GM21526 (cell line): Measurements from ENCODE around the gene TMEM61.
A peak's percentile ranks its signal among the peaks of the same experiment; 100 is the strongest.
"Not testable (repeated sequence)": the region's sequence is repeated elsewhere in the genome, so short reads cannot be mapped to it uniquely, and the experiment has no call there.

ENCODE experiments used
- ATAC-seq: cut with Tn5 transposase; IDR thresholded peaks from one replicate; pipeline ENCODE4 v1.9.1; 2021; ENCODE audit warnings: moderate library complexity; ENCODE audit not compliant: unreplicated experiment, low FRiP score

Gene TMEM61

DNA sequence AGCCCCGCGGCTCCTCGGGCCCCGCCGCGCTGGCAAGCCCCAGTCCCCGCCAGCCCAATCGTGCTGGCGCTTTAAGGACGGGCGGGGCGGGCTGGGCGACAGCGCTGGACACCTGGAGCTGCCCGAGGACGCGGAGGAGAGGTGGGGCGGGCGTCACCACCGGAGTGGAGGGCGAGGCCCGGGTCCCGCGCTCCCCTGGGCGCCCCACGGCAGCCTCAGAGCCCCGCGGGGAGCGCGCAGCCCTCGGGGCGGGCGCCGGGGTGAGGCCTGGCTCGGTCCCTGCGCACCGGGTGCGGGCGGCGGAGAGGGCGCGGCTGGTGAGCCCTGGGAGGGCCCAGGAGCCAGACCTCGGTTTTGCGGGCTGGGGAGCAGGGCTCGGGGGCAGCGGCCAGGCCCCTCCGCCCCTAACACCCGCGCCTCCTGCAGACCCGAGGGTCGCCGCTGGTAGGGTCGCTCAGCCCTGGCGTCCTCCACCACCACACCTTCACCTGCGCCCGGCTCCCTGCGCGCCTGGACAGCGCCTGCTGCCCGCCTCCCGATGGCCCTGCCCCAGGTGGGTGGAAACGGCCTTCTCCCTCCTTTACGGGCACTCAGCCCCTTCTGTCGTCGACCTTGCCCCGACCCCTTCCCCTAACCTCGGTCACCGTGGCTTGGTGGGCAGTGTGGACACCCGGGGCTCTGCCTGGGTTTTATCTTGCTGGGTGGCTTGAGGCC lies at the start of gene TMEM61:
TMEM61 (plus strand) TSS at position 101 of the 714 bp plus-strand sequence; CDS start at position 539, 438 bp downstream.
- ATAC-seq = no peak

DNA sequence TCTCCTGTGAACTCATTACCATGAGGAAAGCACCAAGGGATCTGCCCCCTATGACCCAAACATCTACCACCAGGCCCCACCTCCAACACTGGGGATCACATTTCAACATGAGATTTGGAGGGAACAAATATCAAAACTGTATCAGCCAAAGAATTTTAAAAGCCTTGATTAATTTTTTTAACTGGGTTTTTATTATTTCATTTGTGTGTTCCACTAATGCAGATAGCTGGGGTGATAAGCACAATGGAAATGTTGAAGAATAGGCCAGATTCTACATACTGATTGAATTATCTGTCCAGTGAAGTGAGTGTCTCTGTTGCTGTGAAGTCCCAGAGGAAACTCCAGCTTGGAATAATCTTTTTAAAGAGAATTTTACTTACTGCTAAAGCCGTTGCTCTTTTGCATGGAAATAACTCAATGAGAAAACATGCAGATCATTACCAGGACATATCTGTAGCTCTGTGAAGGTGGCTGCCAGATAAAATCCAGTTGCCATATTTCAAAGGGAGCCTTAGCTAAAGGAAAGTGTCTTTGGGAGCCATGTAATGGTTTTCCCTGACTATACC lies 49.1 kb upstream of the TMEM61 start:
- ATAC-seq = no peak

DNA sequence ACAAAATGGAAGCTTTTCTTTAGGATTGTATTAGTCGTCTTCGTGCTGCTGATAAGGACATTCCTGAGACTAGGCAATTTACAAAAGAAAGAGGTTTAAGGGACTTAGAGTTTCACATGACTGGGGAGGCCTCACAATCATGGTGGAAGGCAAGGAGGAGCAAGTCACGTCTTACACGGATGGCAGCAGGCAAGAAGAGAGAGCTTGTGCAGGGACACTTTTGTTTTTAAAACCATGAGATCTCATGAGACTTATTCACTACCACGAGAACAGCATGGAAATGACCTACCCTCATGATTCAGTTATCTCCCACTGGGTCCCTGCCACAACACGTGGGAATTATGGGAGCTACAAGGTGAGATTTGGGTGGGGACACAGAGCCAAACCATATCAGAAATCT lies 46.3 kb upstream of the TMEM61 start:
- ATAC-seq = not testable (repeated sequence)

DNA sequence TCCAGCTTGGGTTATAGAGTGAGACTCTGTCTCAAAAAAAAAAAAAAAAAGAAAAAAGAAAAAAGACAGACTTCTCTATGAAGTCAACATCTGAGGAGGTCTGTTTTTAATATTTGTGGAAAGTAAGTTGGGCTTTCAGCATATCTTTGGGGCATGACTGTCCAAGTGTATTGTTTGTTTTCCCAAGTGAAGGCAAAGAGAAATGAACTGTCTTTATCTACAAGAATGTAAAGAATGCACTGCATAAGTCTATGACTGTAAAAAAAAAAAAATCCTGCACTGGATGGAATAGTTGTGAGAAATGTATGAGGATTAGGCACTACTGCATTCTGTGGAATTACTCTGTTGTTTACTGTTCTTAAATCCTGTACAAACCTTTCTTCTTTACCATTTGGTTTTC lies 45.6 kb upstream of the TMEM61 start:
- ATAC-seq = no peak

DNA sequence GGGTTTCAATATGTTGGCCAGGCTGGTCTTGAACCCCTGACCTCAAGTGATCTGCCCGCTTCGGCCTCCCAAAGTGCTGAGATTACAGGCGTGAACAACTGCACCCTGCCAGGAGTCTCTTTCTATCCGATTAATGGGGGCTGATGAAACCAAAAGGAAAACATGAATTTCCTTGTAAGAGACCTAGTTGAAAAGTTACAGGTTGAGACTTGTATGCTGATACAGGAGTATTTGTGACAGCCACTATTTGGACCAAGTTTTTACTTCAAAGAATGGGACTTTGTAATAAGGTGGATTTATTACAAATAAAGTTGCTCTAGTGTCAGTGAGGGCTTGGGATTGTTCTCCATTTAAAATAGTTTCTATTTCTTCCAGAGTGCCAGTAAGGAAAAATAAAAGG lies 43.6 kb upstream of the TMEM61 start:
- ATAC-seq = no peak

- ATAC-seq = no peak
Measured at GRCh38 chr1:54937469-54937868, 43.0 kb upstream of the TMEM61 start.

DNA sequence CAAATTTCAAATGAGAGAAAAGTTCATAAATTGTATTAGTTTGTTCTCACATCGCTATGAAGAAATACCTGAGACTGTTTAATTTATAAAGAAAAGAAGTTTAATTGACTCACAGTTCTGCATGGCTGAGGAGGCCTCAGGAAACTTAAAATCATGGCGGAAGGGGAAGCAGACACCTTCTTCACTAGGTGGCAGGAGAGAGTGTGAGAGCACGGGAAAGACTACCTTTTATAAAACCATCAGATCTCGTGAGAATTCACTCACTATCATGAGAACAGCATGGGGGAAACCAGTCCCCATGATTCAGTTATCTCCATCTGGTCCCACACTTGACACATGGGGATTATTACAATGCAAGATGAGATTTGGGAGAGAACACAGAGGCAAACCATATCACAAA lies 41.5 kb upstream of the TMEM61 start:
- ATAC-seq = not testable (repeated sequence)

GRCh38 chr1:54940042-54940441 lies 40.4 kb upstream of the TMEM61 start:
- ATAC-seq = no peak

DNA sequence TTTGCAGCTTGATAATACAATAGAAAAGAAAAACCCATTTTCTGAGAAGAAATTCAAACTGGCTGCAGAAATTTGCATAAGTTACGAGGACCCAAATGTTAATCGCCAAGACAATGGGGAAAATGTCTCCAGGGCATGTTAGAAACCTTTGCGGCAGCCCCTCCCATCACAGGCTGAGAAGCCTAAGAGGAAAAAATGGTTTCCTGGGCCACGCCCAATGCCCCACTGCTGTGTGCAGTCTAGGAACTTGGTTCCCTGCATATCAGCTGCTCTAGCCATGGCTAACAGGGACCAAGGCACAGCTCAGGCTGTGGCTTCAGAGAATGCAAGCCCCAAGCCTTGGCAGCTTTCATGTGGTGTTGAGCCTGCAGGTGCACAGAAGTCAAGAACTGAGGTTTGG lies 37.5 kb upstream of the TMEM61 start:
- ATAC-seq = no peak

DNA sequence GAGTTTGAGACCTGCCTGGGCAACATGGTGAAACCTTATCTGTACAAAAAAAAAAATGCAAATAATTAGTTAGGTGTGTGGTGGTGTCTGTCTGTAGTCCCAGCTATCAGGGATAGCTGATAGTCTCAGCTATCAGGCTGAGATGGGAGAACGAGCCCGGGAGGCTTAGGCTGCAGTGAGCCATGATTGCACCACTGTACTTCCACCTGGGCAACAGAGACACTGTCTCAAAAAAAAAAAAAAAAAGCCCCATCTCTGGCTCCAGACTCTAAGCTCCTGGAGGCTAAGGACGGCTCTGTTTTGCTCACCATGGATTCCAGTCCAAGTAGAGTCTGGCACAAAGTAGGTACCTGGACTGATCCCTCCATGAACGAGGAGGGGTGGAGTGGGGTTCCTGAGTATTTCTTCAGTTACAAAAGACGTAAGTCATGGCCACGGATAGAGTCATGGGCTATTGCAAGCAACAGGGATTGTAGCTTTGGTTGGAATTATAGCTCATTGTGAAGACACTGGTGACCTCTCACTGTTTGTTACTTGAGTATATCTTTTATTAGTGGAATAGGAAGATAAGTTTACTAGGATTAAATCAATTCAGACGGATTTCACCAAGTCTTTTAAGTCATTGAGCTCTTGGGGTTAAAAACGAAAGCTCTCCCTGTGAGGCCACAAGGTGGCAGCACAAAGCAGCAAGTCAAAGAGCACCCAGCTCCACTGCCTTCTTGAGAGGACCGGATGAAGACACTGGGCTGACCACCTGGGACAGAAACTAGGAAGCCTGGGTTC lies 35.6 kb upstream of the TMEM61 start:
- peak; percentile 71 for ATAC-seq

- no peak for ATAC-seq
Measured at GRCh38 chr1:54945393-54945936, 35.0 kb upstream of the TMEM61 start.

DNA sequence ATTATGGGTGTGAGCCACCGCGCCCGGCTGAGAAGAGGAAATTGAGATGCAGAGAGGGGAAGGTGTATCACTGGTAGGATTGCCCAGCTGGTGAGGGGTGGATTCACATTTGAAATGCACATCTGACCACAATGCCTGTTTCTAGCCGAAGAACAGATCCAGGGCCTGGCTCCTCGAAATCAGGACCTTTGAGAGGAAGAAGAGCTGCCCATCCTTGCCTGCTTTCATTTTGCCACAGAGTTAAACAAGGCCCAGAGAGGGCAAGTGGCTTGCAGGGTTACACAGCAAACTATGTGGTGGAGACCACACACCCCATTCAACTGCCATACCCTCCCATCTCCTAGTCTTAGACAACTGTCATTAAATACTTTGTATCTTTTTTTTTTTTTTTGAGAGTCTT lies 32.9 kb upstream of the TMEM61 start:
- ATAC-seq = no peak

GRCh38 chr1:54949053-54949452 lies 31.4 kb upstream of the TMEM61 start:
- ATAC-seq = no peak

DNA sequence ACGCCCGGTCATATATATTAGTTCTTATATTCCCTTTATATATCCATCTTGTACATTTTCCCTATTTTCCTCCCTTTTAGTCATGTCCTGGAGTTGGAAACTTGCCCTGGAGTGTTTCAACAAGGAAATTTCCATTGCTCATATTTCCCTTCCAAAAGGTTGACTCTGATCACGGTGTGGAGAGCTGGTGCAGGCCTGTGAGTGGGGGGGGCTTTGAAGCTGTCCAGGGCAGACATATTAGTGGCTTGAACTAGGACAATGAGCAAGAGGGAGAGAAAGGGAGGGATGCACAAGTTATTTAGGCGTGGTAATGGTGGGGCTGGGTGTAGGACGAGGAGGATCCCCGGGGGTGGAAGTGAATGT lies 30.4 kb upstream of the TMEM61 start:
- no peak for ATAC-seq

DNA sequence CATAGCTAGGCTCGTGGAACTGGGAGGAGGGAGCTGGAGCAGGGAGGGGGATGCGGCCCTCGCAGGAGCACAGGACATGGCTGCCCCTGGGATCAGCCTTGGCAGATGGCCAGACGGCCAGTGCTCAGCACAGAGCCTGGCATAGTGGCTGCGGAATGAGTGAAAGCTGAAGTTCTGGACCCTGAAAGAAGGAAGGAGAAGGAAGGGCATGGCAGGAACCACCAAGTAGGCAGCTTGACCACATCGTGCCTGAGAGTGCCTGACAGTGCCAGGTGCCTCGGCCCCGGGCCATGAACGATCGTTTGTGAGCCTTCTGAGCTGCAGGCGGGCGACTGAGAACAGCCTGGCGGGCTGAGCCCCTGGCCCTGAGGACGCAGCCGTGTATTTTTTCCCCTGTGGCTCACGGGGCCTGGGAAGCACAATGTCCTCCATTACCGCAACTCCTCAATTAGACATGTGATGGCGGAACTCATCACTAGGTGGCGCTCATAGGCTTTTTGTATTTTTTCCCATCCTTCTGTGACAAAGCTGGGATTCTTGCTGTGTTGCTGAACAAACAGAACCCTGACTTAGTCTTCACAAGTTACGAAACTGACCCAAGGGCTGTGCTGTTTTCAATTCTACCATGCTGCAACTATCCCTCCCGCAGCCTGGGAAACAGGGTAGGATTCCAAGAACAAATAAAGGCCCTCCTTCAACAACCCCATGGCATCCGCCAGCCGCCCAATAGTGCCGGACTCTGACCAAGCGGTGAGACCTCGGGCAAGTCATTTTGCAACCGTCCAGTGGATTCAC lies 29.9 kb upstream of the TMEM61 start:
- peak; percentile 60 for ATAC-seq

DNA sequence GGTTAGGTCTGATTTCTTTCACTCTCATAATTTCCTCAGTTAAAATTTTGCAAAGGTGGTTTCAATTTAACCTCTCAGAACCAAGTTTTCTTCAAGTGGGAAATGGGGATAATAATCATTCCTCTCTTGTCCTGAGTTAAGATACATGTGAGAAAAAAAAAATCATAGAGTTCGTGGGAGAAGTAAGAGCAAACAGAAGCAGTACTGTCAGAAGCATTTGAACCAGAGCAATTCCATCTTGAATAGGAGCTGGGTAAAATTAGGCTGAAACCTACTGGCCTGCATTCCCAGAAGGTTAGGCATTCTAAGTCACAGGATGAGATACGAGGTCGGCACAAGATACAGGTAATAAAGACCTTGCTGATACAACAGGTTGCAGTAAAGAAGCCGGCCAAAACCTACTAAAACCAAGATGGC lies 28.6 kb upstream of the TMEM61 start:
- ATAC-seq = no peak

DNA sequence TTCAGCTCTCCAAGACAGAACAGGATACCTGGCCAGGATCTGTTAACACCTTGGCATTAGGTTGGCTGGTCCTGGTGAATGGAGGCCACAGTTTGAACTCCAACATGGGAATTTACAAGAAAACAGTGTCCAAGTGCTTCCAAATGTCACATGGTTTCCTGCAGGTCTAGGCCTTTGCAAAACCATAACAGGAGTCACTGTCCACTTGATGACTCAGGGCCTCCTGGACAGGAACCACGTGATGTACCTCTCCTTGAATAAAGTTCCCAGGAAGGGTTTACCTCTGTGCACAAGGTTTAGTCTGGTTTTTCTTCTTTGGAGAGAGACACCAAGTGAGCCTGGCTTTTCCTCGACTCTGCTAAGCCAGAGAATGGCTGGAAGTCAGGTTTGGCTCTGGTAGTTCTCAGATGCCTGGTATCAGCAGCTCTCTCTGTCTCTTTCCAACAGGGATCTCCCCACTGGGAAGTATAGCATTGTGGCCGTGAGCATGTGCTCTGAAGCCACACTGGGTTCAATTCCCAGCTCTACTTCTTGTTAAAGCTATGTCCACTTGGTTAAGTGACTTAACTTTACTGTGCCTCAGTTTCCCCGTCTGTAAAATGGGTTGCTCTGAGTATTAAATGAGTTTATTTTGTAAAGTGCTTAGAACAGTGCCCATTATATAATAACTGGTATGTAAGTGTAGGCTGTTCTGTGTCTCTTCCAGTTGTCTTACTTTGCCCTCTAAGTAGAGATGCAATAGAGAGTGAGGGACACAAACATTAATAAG lies 27.3 kb upstream of the TMEM61 start:
- no peak for ATAC-seq

DNA sequence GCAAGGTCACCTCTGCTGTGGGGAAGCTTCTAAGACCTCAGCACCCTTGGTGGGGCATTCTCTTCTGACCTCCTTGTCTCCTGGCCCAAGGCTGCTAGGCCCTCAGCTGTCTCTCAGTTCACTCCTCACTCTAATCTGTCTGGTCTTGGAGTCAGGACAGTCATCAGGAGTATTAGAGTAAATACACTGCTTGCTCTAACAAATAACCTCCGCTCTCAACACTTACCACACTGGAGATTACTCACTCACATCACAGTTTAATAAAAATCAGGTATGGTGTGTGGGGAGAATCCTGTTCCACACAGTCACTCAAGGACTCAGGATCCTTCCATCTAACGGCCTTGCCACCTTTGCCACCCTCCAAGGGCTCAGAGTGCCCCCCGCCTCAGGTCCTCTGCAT lies 26.6 kb upstream of the TMEM61 start:
- no peak for ATAC-seq

DNA sequence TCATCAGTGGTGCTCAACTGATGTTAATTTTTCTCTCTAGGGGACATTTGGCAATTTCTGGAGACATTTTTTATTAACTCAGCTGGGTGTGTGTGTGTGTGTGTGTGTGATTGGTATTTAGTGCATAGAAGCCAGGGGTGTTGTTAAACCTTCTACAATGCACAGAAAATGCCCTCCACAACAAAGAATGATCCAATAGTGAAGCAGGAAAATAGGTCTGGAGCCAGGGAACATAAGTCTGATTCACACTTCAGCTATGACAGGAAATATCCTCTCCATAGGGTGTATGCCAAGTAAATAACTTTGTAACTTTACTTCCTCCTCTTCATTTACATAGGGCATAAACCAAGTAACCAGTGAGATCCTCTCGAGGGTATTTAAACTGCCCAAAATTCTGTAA lies 25.1 kb upstream of the TMEM61 start:
- ATAC-seq = no peak

DNA sequence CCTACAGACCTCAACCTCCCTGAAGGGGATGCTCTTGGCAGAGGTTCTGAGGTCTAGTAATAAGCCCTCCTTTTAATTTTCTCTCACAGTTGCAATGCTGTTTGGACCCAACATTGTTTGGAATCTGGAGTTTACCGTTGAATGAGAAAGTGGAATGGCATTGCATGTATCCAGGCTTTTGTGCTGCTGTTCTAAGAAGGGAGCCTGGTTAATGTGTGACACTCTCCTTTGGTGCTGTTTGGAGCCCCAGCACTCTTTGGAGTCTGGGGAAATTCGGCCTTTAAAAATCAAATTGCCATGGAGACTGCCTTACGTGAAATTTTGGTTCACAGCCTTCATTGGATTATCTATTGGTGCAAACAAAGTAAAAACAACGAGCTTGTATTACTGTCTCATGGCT lies 23.7 kb upstream of the TMEM61 start:
- no peak for ATAC-seq
